Stimulated activated CD4-positive, alpha-beta T cell treated with anti-CD3 and anti-CD28 coated beads, Interleukin-15, amount 100 ng/mL, for 1 hour (primary cell): Measurements from ENCODE around the gene IKZF1.

ENCODE experiments used
- DNase-seq, 2 donors: peaks; one replicate each; pipeline ENCODE4 v3.0.0-alpha.2; 2020; ENCODE audit warnings: low read depth in 1 of 2, low spot score in 1 of 2

Gene IKZF1

GRCh38 chr7:50307368-50308032 lies 3.0 kb downstream of the IKZF1 start:
- DNase-seq: no peak

DNA sequence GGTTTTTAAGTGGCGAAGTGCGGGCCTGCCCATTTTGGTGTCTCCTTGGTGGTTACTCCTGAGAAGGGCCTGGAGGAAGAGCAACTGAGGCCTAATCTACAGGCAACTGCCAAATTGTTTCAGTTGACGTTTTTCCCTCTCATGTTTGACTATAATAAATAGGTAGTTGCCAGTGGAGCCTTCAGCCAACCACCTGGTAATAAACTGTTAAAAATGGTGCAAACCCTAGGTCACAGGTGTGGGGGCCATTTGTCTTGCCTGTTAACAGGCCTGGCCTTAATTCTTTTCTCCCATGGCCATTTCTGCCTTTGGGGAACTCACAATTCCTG lies 3.7 kb downstream of the IKZF1 start:
- no peak for DNase-seq

DNA sequence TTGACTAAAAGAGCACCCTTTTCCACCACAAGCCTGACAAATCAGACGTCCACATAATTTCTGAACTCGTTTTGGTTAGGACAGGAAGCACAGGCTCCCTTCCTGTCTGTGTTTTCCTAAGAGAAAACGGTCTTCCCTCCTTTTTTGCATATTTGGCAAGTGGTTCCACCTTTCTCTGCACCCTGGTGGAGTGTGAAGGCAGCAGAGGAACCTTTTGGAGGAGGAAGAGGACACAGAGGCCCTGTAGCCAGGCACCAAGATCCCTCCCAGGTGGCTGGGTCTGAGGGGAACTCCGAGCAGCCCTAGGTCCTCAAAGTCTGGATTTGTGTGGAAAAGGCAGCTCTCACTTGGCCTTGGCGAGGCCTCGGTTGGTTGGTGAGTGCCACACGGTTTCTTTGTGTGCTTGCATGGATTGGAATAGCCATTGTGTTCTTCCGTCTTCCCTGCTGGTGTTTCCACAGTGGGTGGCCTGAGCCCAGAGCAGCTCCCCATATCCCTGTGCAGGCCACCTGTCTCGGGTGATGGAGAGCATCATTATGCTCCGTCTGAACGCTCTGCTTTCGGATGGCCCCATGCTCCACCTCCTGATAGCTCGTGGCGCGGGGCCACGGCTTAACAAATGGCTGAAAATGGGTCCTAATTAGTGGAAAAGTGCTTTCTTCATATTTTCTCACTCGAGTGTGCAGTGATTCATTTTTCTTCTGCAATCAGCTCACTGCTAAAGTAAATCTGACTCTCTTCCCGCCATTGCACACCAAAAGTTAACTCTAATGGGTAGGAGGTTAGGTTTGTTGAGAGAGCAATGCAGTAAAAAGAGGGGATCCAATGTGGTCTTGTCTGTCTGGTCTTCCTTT lies 4.2 kb downstream of the IKZF1 start:
- DNase-seq: no peak

GRCh38 chr7:50309721-50310120 lies 5.2 kb downstream of the IKZF1 start:
- no peak for DNase-seq

DNA sequence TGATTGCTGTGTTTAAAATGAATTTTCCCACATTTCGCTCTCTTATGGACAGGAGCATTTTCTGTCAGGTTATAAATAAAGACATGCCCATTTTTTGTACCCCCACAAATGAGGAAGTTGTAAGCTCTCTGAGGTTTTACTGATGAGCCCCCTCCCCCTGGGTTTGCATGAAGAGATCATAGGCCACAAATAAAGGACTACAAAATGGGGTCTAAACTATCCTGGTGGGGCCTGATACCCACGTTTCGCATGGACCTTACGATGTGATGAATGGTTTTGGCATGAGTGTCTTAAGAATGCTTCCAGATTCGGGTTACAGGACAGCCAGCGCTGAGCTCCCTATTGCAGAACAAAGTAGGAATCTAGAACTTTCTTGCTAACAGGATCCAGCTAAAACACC lies 5.8 kb downstream of the IKZF1 start:
- DNase-seq: no peak

DNA sequence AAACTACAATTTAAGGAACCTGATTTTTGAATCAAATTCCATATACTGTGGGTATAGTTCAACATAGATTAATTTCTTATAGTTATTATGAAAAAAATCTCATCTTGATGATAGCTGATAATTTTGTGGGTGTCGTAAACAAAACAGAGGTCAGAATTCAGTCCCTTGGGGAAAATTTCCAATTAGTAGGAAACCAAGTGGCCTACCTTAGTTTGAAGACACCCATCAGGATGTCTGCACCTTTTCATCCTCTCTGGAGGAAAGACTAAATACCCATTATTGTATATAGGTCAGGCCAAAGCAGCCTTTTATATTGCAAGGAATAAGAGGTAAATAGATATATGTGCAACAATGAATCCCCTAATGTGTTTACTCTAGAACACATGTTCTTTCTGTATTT lies 6.4 kb downstream of the IKZF1 start:
- no peak for DNase-seq

DNA sequence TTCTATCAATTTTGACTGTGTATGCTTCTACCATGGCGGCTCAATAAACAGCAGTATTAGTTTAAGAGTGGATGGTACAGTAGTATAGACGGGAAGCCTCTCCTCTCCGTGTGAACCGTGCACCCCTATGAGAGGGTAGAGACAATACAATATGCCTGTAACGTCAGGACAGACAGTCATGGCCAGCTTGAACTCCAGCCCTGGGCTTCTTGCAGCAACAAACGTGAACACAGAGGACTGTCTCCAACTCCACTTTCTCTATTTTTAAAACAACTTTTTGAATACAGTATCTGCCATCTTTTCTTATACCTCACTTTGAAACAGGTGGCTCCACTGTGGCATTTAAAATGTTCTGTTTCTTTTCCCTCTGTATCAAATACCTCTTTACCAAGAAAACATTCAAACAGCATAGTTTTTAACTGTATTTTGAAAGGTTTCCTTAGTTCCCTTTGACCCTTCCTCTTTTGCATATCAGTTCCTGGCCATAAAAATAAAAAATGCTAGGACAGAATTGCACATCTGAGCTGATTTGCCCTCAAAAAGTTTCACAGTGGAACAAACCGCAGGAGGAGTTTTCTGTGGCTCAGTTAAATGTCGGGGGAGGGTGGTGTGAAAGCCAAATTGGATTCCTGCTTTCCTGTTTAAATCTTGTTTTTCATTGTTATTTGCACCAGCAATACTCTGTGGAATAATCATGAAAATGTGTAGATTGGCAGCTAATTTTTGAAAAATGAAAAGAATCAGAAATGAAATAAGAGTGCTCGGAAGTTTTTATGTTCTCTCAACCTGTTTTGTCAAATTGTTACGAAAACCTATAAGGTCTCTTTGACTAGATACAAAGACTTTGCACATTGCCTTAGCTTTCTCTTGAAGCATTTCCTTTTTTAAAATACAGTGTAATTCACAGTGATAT lies 8.0 kb downstream of the IKZF1 start:
- DNase-seq: no peak

- DNase-seq: no peak
Observed at GRCh38 chr7:50314836-50315592, 10.5 kb downstream of the IKZF1 start.

DNA sequence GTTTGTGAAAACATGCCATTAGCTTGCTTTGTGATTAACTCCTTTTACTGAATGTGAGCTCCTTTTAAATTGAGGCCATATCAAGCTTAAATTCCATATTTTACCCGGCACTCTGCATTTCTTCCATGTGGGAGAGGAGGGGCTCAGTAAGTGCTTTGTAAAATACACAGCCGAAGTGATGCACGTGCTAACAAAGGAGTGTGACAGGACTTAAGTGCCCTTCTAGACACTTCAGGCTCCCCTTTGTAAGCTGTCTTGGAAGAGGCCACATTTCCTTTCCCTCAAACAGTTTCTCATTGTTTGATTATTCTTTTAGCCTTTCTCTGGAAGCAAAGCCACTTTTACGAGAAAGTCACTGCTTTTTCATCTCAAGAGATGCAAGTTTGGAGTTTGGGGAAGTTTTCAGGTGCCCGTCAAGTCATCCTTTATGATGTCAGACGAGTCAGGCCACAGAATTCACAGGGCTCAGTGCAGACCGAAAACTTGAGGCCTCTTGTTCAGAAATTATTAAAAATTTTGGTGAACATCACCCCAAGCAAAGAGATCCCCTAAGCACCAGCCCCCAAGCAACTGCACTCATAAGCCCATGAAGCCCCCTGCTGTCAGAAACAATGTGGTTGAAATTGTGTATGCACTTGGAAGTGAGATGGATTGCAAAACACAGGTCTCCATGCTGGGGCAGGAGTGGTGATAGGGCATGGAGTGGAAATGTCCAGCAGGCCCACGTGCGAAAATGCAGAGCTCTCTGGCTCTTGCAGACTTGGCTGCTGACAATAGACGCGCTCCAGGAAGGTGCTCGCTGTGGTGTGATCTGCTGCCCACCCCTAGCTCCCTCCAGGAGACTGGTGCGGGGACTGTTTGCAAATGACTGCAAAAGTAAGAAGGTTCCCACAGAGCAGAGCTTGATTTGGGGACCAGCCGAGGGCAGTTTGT lies 11.5 kb downstream of the IKZF1 start:
- no peak for DNase-seq

DNA sequence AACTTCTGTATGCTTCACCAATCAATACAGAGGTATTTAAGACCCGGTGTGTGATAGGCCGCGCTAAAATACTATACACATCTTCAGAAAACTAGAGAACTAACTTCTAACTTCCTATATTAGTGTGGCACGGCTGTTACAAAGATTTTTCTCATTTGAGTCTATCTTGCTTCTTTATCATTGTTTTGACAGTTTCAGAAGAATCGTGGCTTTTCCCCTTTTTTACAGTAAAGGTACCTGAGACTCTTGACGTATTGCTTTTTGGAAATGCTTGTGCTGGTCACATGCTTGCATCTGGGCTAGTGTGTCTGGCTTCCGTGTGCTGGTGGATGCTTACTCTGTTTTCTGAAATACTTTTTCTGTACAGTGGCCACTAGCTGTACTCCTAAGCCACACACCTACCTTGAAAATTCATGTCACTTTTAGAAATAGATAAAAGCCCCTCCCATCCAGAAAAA lies 12.7 kb downstream of the IKZF1 start:
- DNase-seq: no peak

DNA sequence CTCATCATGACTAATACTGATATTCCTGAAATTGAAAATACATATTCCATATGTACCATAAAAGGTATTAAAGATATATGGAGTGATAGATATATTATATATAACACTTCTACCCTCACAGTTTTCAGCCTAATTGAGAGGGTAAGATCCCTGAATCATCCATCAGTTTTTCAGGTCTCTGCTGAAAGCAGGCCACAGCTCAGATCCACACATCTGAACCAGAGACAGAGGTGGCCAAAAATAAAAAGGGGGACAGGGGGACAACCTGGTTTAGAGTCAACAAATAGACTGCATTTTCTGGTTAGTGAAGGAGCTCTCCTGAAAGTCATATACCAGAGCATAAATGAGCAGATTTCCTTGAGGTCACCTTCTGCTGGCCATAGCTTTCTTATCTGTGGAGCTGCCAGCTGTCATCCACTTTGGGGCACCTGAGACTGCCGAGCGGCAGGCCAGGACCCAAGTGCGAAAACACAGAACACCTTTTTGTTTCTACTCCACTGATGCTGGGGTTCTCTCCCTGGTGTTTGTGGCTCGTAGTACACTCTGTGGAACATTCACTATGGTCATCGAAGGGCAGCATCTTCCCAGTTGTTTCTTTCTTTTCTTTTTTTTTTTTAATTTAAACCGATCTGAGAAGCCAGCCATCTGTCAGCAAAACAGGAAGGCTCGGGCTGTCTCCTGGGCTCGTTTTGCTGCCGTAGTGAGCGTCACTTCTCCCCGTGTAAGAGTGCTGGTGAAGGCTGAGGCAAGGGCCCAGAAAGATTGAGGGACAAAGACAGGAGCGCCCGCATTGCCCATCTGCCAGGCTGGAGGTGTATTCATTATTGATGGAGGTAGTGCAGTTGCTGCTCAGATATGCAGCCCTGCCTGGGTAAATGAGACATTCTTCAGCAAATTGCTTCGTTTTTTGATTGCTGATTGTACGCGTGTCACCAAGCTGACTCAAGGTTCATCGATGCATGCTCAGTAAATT lies 13.5 kb downstream of the IKZF1 start:
- DNase-seq: no peak

- no peak for DNase-seq
Observed at GRCh38 chr7:50321487-50322067, 17.1 kb downstream of the IKZF1 start.

GRCh38 chr7:50324113-50324512 lies 19.6 kb downstream of the IKZF1 start:
- no peak for DNase-seq

DNA sequence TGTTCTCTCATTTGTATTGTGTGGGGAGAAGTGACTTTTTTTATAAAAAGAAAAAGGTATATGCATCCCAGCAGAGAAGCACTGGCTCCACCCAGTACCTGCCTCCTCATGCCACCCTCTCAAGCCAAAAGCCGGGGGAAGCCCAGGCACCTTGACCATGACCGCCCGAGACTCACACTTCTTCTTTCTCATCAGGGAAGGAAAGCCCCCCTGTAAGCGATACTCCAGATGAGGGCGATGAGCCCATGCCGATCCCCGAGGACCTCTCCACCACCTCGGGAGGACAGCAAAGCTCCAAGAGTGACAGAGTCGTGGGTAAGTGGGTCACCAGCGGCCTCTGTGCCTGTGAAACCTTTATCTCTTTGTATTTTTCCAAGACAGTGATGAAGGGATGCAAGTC lies 22.9 kb downstream of the IKZF1 start:
- DNase-seq: no peak

GRCh38 chr7:50329775-50330174 lies 25.3 kb downstream of the IKZF1 start:
- no peak for DNase-seq

- DNase-seq: no peak
Observed at GRCh38 chr7:50330254-50330653, 25.7 kb downstream of the IKZF1 start.

DNA sequence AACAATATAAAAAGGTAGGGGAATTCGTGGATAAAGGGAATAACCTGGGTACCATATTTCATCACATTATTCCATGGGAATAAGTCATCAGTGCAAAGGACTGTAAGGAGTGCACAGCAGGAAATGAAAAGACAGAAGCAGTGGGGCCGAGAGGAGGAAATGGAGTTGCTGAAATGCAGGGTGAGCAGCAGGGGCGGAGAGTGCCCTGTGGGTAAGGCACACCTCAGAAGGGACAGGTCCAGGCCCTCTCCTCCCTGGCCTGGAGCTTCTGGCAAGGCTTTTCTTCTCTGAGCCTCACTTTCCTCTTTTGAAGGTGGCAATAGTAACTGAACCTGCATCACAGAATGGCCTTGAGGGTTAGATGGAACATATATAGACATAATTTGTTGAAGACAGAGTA lies 26.2 kb downstream of the IKZF1 start:
- DNase-seq: no peak

DNA sequence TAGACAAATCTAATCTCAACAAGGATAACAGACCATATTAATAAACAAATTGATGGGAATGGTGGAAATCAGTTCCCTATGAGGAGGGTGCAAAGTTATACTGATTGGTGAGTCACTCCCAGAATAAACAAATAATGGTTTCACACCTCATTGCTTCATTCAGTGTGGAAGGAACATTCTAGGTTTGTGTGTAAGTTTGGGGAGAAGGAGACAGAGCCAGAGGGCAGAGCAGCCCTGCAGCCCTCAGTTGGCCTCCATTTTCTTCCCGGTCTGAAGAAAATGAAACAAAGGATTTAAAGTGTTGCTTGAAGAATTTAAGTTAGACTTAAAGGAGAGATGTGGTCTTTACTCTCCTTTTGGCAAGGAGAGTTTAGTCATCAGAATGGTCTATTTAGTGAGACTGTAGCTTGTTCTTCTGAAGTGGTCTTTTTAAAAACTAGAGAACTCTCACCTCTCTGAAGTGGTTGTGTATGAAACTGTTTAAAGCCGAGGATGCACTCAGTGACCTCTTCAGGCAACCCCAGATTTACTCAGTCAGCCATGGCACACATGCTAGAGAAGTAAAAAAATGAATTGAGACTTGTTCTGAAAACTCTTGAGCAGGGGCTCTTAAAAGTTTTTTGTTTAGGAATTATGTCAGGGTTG lies 27.2 kb downstream of the IKZF1 start:
- no peak for DNase-seq
